ENCODE measurements around the gene IRF3.

Gene IRF3

GRCh38 chr19:49616532-49616931, 49.1 kb downstream of the IRF3 start:
- no peak for DNase-seq (ENCODE audit: low read depth)

GRCh38 chr19:49615861-49616260, 49.8 kb downstream of the IRF3 start:
- DNase-seq (ENCODE audit: low read depth), result no peak

- peak; percentile 68 for DNase-seq (ENCODE audit: low read depth)
These were observed 51.4 kb downstream of the IRF3 start for GRCh38 chr19:49614096-49614833.

GRCh38 chr19:49613374-49613773, 52.3 kb downstream of the IRF3 start:
- DNase-seq (ENCODE audit: low read depth), result no peak

All from non-pigmented ciliary epithelial cell (primary cell).